Hepatocyte (in vitro differentiated cells): ENCODE measurements around the gene CERK.

Source experiments
- CTCF ChIP-seq: fragments of 200-600 bp; sonication (generic); IDR thresholded peaks from 2 replicates; pipeline ENCODE4 v1.5.1; 2016; ENCODE audit warnings: antibody characterized with exemption, mild to moderate bottlenecking; ENCODE audit not compliant: poor library complexity
- EZH2phosphoT487 ChIP-seq: fragments of 200-600 bp; sonication (generic); IDR thresholded peaks from one replicate; pipeline ENCODE4 v1.6.1; 2018; ENCODE audit warnings: antibody characterized with exemption, mild to moderate bottlenecking, low read depth, moderate library complexity; ENCODE audit not compliant: unreplicated experiment, severe bottlenecking

GRCh38 chr22:46672731-46673130, 65.3 kb downstream of the CERK start:
- TF ChIP-seq CTCF (no peak), EZH2phosphoT487 (no peak)
